ENCODE data around the gene TLK2. TPM values are rescaled to one million over a fixed set of nuclear protein-coding genes. Genes with fewer than 3 reads are reported as not detected.

TLK2 gene
- total RNA-seq, 2 experiments from 2014 or later = 24.8 to 26.8 TPM

DNA sequence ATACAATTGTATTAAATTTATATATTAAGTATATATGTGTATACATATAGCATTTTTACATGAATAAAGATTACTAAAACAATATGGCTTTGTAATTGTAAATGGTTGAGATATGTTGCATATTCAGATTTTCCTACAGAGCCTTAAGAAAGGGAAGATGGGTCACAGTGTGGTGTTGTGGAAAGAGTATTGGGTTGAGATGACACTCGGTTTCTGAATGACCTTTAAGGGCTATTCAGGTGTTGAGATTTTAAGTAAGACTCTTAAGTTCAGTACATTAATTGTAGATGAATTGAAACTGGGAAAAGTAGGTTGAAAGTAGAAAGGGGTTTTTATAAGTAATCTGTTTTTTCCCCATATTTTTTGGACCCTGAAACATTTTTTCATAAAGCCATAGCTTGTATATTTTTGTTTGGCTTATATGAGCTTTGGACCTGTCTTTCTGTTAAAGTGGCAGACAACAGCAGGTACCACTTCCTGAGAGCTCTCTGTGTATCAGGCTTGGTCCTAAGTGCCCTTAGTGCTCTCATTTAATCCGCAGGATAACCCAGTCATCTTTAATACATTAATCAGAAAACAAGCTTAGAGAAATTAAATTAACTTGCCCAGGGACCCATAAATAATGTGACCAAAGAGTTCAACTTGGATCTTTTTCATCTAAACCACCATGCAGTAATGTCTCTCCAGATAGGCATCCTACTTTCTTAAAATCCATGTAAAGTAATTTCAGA lies 100.3 kb downstream of the TLK2 start:
- Mint-ChIP-seq H3K4me1 (ENCODE audit: low read depth) (peaks cover 22% of the 10 kb centered on the region), H3K27me3 (no peaks in the 10 kb centered on the region), H3K36me3 (ENCODE audit: low read depth) (peaks cover 21% of the 10 kb centered on the region), H3K27ac (peak overlapping the region; percentile 2), H3K4me3 (no peak overlapping the region), H3K9me3 (no peaks in the 10 kb centered on the region)
- peak; percentile 8 for DNase-seq
- ChIA-PET POLR2A (no interaction called here), CTCF (interaction anchor here (1.2 kb wide), 1 partner anchor 298 kb away, joined by 3 read pairs; no protein-coding TSS in a partner anchor)
- TF ChIP-seq, protein P1, sequence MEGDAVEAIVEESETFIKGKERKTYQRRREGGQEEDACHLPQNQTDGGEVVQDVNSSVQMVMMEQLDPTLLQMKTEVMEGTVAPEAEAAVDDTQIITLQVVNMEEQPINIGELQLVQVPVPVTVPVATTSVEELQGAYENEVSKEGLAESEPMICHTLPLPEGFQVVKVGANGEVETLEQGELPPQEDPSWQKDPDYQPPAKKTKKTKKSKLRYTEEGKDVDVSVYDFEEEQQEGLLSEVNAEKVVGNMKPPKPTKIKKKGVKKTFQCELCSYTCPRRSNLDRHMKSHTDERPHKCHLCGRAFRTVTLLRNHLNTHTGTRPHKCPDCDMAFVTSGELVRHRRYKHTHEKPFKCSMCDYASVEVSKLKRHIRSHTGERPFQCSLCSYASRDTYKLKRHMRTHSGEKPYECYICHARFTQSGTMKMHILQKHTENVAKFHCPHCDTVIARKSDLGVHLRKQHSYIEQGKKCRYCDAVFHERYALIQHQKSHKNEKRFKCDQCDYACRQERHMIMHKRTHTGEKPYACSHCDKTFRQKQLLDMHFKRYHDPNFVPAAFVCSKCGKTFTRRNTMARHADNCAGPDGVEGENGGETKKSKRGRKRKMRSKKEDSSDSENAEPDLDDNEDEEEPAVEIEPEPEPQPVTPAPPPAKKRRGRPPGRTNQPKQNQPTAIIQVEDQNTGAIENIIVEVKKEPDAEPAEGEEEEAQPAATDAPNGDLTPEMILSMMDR (IDR thresholded peaks at IDR 0.05) = no peak
- ATAC-seq = peak; percentile 62
- intact Hi-C loops (cut with micrococcal nuclease) = no loop called here

DNA sequence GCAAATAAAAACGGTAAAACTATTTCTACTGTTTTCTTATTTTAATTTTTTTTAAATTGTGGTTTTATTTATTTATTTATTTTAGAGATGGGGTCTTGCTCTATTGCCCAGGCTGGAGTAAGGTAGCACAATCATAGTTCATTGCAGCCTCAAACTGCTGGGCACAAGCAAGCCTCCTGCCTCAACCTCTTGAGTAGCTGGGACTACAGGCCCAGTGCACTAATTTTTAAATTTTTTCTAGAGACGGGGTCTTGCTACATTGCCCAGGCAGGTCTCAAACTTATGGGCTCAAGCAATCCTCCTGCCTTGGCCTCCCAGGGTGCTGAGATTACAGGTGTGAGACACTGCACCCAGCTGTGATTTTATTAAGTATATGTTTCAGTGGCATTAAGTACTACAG lies 102.3 kb downstream of the TLK2 start:
- ATAC-seq (no peak), DNase-seq (no peak)
- no peaks in the 10 kb centered on the region for H3K27me3 Mint-ChIP-seq
- POLR2A ChIA-PET = no interaction called here
- no peaks in the 10 kb centered on the region for H3K9me3 Mint-ChIP-seq
- peaks cover 20% of the 10 kb centered on the region for H3K36me3 Mint-ChIP-seq (ENCODE audit: low read depth)
- CTCF ChIA-PET = interaction anchor here (1.4 kb wide), 1 partner anchor 28 kb away, joined by 3 read pairs; no protein-coding TSS in a partner anchor
- intact Hi-C loops (cut with micrococcal nuclease) = no loop called here
- no peak overlapping the region for H3K27ac Mint-ChIP-seq
- peaks cover 22% of the 10 kb centered on the region for H3K4me1 Mint-ChIP-seq (ENCODE audit: low read depth)
- no peak overlapping the region for H3K4me3 Mint-ChIP-seq
- TF ChIP-seq, protein P1 (IDR thresholded peaks at IDR 0.05) = no peak

DNA sequence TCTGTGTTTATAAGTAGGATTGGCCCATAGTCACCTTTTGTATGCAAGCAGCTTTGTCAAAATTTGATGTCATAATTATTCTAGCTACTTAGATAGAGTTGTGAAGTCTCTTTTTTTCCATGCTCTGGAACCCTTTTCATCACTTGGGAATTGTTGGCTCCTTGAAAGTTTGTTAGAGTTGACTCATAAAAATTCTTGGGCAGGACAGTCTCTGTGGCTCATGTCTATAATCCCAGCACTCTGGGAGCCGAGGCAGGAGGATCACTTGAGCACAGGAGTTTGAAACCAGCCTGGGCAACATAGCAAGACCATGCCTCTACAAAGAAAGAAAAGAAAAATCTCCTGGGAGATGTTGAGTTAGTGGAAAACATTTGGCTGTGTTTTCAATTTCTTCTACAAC lies 103.1 kb downstream of the TLK2 start:
- H3K27ac Mint-ChIP-seq = peak overlapping the region; percentile 43
- intact Hi-C loops (cut with micrococcal nuclease) = no loop called here
- TF ChIP-seq, protein P1 (IDR thresholded peaks at IDR 0.05) = no peak
- H3K27me3 Mint-ChIP-seq = no peaks in the 10 kb centered on the region
- ATAC-seq (no peak), DNase-seq (no peak)
- H3K4me3 Mint-ChIP-seq = no peak overlapping the region
- no peaks in the 10 kb centered on the region for H3K9me3 Mint-ChIP-seq
- H3K4me1 Mint-ChIP-seq (ENCODE audit: low read depth) = peaks cover 22% of the 10 kb centered on the region
- CTCF ChIA-PET = no interaction called here
- POLR2A ChIA-PET = no interaction called here
- H3K36me3 Mint-ChIP-seq (ENCODE audit: low read depth) = peaks cover 20% of the 10 kb centered on the region

DNA sequence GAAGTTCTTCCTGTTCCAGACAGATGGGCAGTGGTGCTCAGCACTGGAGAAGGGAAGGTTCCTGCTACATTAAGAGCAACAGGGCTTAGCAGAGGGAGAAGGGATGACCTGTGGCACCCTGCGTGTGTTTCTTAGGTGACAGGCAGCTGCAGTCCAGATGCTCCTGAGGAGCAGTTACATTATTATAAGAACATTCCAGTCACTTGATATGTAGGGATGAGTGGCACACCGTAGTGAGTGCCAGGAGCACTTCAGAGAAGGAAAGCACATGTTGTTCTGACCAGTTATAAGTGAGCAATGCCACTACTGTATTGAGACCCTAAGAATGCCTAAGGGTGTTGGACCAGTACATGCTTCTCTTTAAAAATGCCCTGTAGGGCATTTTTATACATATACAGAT lies 108.9 kb downstream of the TLK2 start:
- TF ChIP-seq, protein P1 (IDR thresholded peaks at IDR 0.05) = no peak
- Mint-ChIP-seq H3K27ac (no peak overlapping the region), H3K9me3 (no peaks in the 10 kb centered on the region), H3K4me1 (ENCODE audit: low read depth) (peaks cover 4% of the 10 kb centered on the region), H3K4me3 (no peak overlapping the region), H3K36me3 (ENCODE audit: low read depth) (peaks cover 9% of the 10 kb centered on the region), H3K27me3 (no peaks in the 10 kb centered on the region)
- no peak for ATAC-seq
- POLR2A ChIA-PET = no interaction called here
- intact Hi-C loops (cut with micrococcal nuclease) = no loop called here
- no peak for DNase-seq
- CTCF ChIA-PET = no interaction called here

DNA sequence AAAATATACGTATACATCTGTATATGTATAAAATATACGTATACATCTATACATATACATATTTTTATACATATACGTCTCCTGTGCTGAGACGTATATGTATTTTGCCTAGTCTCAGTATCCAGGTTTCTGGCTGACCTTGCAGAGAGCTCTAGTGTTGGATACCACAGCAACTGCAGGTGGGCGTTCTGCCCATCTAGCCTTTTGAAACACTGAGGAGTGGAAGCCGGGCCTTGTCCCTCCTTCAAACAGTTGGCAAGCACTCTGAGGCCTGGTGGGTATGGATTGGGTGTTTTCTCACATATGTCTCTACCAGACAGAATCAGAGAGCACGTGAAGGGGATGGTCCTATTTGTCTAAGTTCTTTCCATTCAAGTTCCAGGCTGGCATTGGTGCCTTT lies 109.5 kb downstream of the TLK2 start:
- Mint-ChIP-seq H3K27me3 (no peaks in the 10 kb centered on the region), H3K9me3 (no peaks in the 10 kb centered on the region), H3K36me3 (ENCODE audit: low read depth) (peaks cover 8% of the 10 kb centered on the region), H3K4me3 (no peak overlapping the region), H3K27ac (no peak overlapping the region), H3K4me1 (ENCODE audit: low read depth) (no peaks in the 10 kb centered on the region)
- intact Hi-C loops (cut with micrococcal nuclease) = no loop called here
- POLR2A ChIA-PET = no interaction called here
- ATAC-seq (no peak), DNase-seq (no peak)
- TF ChIP-seq, protein P1 (IDR thresholded peaks at IDR 0.05) = no peak
- CTCF ChIA-PET = no interaction called here
